Effector CD4-positive, alpha-beta T cell (primary cell): ENCODE data around the gene DGKA.
"Not testable (repeated sequence)": the region's sequence is repeated elsewhere in the genome, so short reads cannot be mapped to it uniquely, and the experiment has no call there.

ENCODE experiments used
- DNase-seq: peaks from one replicate; pipeline ENCODE4 v3.0.0-alpha.2; 2020
- total RNA-seq: gene quantifications from one replicate; lab custom pipeline; 2026; lab: John Stamatoyannopoulos, UW

Gene DGKA
- 541 reads per million, percentile 98 among the genes with 10 or more reads in this experiment for total RNA-seq

GRCh38 chr12:55930771-55931316 is at the start of gene DGKA:
DGKA (plus strand) TSS chr12:55931162; CDS start chr12:55936504, 5,342 bp downstream.
- peak; percentile 56 for DNase-seq

DNA sequence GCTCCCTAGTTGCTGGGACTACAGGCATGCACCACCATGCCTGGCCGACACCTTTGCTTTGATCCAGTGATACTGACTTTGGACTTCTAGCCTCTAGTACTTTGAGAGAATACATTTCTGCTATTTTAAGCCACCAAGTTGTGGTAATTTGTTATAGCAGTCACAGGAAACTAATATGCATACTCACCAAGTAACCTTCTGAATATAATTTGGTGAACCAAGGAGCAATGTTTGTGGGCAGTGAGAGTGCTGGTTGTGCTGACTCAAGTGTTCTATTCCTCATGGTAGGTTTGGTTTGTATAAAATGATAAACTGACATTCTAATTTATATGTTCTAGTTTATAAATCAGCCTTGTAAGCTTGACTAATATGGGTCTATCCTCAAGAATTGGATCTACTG is 45.8 kb upstream of the DGKA start:
- DNase-seq, result no peak

DNA sequence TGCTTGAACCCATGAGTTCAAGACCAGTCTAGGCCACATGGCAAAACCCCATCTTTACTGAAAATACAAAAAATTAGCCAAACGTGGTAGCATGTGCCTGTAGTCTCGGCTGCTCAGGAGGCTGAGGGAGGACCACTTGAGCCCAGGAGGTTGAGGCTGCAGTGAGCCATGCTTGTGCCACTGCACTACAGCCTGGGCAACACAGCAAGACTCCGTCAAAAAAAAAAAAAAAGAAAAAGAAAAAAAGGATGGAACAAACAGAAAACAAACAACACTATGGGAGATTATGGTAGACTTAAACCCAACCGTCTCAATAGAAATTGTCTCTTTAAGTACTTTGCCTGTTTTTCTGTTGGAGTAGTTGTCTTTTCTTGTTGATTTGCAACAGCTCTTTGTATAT is 39.7 kb upstream of the DGKA start:
- DNase-seq, result no peak

GRCh38 chr12:55893723-55894122 is 37.2 kb upstream of the DGKA start:
- no peak for DNase-seq

DNA sequence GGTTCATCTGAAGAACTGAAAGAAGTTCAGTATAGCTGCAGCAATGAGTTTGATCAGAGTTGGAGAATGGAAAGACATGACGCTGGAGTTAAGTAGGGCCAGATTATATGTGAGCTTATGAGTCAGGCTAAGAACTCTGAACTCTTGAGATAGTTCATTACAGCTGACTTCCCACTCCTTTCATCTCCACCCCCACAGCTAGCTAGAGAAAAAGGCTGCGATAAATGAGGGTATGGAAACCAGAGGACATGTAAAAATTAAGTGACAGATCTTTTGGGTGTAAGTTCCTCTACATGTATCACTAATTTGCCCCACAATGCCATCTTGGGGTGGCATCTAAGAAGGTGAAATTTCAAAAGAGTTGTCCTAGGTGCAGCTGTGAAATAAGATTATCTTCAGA is 31.9 kb upstream of the DGKA start:
- no peak for DNase-seq

DNA sequence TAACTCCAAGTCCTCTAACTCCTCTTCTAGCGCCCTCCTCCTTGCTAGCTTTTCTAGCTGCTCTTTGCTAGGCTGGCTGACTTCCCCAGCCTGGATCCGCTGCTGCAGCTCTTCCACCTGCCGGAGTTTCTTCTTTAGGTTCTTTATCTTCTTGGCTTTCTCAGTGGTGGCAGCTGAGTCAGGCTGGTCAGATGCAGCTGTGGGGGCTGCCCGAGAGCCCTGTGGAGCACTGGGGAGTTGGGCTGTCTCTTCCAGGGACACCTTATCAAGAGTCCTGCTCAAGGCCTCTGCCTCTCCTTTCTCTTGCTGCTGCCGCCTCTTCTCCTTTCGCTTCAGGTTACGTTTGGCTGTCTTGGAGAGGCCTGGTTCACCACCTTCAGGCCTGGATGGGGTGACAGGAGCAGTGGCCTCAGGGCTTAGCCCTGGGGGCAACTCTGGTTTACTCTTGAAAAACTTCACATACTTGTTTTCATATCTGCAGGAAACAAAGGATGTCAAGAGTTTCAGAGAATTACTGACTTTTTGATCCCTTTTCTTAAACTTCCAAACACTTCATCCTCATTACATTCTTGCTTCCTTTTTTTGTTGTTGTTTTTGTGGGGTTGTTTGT is 29.0 kb upstream of the DGKA start:
- DNase-seq, result no peak

DNA sequence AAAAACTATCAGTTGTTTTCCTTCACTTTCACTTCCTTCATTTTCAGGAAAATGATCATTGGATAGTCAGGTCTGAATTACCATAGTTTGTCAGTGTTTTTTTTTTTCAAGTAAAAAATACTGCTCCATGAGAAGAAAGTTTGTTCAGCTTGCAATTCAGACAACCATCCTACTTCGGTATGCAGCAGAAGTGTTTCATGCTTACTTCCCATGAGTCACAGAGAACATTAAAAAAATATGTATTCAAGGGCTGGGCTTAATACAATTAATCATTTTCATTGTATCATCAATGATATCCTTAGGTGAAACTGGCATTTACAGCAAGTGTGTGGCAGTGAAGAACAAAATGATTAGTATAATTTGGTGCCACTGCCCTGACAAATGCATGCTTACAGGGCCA is 24.9 kb upstream of the DGKA start:
- DNase-seq, result no peak

- DNase-seq, result no peak
Measured at GRCh38 chr12:55908726-55909512, 22.0 kb upstream of the DGKA start.

DNA sequence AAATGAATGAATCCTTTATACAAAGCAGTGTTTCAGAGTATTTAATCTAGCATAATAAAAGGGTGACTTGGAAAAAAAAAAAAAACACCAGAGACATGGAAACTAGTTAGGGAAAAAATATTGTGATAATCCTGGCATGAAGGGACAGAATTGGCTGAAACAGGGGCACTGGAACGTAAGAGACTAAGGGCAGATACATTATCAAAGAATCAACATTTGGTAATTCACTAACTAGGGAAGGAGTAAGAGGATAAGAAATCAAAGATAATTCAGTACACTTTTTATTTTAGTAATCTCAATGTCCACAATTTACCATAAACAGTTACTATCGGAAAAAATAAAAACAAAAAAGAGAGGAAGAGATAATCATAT is 21.5 kb upstream of the DGKA start:
- DNase-seq, result no peak

- DNase-seq, result no peak
Measured at GRCh38 chr12:55912908-55913307, 18.1 kb upstream of the DGKA start.

GRCh38 chr12:55915482-55915859 is 15.5 kb upstream of the DGKA start:
- DNase-seq, result no peak

DNA sequence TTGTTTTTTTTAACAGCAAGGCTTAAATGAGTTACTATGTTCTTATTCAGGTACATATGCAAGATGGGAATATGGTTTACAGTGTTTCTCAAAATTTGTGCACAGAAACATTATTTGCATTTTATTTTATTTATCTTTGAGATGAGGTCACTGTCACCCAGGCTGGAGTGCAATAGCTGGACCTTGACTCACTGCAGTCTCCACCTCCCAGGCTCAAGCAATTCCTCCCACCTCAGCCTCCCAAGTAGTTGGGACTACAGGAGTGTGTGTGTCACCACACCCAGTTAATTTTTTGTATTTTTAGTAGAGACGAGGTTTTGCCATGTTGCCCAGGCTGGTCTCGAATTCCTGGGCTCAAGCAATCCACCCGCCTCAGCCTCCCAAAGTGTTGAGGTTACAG is 11.9 kb upstream of the DGKA start:
- DNase-seq, result not testable (repeated sequence)

DNA sequence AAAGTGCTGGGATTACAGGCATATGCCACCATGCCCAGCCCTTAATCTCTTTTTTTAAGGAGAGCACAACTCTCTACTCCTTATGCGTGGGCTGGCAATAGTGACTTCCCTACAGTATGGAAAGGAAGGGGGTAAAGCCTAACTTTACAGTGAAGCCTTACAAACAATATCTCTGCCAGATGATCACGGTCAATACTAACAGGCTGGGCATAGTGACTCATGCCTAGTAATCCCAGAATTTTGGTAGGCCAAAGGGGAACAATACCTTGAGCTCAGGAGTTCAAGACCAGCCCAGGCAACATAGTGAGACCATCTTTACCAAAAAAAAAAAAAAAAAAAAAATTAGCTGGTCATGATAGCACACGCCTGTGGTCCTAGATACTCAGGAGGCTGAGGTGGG is 8.8 kb upstream of the DGKA start:
- no peak for DNase-seq

DNA sequence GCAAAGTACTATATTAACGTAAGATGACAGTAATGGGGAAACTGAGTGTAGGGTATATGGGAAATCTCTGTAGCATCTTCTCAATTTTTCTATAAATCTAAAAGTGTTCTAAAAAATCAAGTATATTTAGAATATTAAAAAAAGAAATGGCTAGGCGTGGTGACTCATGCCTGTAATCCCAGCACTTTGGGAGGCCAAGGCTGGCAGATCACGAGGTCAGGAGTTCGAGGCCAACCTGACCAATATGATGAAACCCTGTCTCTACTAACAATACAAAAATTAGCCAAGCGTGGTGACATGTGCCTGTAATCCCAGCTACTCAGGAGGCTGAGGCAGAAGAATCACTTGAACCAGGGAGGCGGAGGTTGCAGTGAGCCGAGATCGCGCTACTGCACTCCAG is 7.3 kb upstream of the DGKA start:
- DNase-seq, result not testable (repeated sequence)

DNA sequence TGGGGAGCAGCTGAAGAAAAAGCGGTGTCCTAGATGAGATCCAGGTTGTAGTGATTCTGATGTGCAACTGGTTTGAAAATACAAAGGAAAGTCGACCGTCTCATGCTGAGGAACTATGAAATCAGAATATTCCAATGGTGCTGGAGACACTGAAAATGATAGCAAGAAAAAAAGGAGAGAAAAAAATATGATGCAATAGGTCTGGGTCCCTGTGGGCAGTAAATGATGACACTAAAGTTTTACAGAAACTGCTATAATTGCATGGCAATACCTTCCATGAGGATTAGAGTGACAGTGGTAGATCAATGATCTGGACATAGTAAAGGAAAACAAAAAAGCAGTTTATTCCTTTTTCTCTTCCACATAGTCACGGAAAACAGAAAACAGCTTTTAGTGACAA is 5.6 kb upstream of the DGKA start:
- DNase-seq, result no peak

DNA sequence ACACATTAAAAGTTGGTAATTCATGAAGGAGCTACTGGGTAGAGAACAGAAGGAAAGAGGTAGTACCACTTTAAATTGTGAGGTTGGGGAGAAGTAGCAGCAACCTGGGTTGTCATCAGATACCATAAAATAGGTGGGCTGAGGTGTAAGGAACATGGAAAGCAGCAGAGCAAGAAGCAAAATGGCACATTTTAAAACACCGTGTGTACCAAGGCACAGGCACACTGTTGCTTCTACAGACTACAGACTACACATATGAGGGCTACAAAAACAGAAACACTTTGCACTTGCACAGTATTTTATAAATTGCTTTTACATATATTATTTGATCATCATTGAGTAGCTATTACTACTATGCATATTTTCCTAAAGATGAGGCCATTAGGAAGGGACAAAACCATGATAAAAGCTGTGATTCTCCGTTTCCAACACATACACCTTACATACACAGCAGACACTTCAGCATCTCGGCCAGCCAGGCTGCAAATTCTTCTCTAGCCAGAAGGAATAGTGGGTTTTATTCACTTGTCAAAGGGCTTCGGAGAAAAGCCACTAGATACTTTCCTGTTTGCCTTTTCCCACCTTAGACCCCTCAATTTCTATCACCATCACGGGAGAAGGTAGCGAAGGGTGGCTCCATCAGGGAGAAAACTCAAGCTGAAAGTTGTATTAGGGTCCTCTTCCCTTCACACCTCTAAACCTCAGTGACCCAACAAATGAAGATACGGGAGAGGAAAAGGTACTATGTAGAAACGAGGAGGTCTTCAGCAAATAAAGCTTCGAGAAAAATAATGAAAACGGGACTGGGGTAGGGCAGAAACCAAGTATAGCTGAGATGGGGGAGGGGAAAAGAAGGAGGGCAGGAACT is 4.9 kb upstream of the DGKA start:
- no peak for DNase-seq

GRCh38 chr12:55926738-55927587 is 4.0 kb upstream of the DGKA start:
- DNase-seq, result peak; percentile 84

DNA sequence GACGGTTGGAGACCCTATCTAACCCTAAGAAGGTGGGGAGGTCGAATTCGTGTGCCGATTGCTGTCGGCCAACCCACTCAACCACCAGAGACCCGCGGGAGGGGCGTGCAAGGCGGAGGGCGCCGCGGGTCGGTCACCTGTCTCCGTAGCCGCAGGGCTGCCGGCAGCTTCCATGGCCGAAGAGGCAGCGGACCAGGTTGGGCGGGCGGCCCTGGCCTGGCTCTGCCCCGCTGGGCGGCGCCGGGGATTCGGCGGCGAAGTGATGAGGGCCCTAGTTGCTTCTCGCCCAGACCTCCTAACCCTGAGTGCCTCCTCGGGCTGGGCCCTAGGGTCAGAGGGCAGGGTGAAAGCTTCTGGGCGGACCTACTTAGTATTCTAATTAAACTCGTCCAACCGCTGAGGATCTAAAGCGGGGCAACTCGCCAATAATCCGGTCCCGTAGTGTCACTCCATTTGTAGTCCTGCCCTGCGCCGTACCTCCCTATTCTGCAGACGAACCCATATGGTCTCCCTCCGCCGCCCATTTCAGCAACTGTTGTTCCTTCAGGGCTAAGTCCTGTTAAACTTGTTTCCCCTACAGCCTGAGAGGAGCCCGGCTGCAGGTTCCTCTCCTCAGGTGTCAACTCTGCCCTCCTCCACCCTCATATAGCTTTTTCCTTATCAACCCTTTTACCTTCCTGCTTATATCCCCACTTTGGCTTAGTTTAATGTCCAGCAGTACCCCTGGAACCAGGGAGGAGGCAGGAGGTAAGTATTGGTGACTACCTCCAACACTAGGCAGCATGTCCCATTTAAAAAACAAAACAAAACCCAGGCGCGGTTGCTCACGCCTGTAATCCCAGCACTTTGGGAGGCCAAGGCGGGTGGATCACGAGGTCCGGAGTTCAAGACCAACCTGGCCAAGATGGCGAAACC is 3.1 kb upstream of the DGKA start, which contains the start of gene PYM1:
Gene PYM1, minus strand, starts transcription at position 307 of the 915 bp plus-strand sequence. Its CDS starts 133 bp downstream, at position 174.
- peak; percentile 49 for DNase-seq

DNA sequence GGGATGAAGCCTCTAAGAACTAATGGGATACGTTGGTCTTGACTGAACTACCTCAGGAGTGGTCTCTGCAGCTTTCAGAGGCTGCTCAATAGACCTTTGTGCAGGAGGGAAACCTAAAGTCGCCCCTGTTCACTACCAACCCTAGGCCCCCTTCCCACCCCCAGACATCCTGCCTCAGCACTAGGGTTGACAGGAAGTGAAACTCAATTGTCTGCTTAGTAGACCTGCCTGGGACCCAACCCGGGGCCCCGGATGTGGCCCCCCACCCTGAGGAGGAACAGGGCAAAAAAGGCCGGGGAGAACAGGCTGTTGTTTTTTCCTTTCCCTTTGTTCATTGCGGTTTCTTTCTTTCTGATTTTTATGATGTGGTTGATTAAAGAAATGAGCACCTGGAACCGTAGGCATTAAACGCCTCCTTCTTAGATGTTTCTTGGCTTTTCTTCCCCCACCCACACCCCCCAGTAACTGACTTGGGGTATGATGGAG is 1.6 kb upstream of the DGKA start:
- peak; percentile 83 for DNase-seq

DNA sequence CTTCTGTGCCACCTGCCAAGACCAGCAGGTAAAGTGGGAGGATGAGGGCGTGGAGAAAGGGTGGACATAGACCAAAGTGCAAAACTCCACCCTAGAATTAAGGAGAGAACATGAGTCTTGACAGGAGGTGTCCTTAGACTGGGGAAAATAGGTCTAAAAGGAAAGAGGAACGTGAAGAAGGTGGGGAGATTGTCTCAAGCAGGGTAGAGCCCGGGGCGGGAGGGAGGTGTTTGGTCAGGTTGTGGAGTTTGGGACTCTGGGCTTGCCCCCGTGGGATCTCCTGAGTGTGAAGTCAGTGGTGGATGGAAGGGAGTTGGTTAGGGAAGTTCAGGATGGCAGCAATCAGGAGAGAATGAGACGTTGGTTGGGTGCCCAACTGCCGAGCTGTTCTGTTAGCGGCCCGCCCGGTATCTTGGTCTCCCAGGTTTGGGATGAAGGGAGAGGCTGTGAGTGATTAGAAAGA is 386 bp downstream of the DGKA start:
- DNase-seq, result no peak
